HG03103 (cell line): ENCODE data around the gene KIRREL3.

Experiments used
- ATAC-seq: cut with Tn5 transposase; IDR thresholded peaks from one replicate; pipeline ENCODE4 v1.9.1; 2021; ENCODE audit warnings: low read depth; ENCODE audit not compliant: unreplicated experiment

KIRREL3 gene

DNA sequence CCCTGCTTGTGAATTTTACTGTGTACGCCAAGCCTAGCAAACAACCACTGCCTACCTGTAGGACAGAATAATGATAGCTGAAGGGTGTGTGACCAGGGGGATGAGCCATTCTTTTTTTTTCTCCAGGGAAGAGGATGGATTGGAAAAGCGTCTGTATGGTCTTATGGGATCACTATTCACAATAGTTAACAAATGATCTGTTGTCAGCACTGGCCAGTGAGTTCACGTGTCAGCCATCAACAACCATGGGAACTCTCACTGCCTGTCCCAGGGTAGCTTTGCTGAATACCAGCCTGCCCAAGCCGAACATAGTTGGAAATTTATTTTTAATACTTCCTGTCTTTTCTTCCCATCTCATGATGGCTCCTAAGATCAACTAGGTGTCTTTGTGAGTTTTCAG is 474.9 kb downstream of the KIRREL3 start:
- ATAC-seq: no peak

DNA sequence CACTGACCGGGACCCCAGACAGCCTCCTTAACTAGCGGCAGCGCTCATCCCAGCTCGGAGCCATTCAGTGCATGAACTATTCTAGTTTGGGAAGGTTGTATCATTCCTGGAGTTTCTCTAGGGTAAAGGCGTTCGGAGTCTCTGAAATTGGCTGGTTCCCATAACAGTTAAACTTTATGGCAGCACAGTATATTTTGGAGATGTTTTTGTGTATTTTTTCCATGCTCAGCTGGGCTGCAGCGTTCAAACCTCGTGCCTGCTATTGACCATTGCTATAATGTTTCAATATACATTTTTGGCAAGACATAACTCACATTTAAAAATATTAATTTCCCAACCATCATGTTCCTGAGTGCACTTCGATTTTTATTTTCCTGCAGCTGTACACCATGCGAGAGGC is 475.4 kb downstream of the KIRREL3 start:
- no peak for ATAC-seq

DNA sequence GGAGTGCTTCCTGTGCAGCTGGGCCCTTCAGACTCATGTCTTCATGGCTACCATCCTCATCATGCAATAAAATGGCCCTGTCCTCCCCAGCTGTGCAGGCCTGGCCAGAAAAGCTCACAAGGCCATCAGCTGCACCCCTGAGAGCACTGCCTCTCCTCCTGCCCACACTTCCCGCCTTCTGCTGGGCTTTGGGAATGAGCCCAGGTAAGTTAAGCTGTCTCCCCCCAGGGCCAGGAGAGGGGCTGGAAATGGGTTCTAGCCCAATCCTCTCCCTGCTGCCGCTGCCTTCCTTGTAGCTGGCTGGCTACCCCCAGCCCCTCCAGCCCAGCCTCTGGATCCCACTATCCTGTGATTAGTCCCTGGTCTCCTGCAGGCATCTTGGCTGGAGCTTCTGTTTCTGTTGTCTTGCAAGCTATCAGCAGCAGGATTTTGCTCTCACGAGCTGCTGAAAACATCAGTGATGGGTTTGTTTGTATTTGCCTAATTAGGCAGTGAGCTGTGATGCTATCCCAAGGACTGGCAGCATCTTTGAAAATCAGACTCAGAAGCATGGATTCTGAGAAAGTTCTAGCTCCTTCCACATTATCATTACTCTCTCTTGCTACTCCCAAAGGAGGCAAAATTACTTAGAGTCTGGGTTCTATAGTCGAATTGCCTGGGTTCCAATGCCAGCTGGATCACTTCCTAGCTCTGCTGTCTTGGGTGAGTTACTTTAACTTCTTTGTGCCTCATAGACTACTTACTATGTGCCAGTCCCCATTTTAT is 476.9 kb downstream of the KIRREL3 start:
- ATAC-seq: no peak

GRCh38 chr11:126522606-126523005 is 478.0 kb downstream of the KIRREL3 start:
- no peak for ATAC-seq

GRCh38 chr11:126522152-126522551 is 478.4 kb downstream of the KIRREL3 start:
- no peak for ATAC-seq

DNA sequence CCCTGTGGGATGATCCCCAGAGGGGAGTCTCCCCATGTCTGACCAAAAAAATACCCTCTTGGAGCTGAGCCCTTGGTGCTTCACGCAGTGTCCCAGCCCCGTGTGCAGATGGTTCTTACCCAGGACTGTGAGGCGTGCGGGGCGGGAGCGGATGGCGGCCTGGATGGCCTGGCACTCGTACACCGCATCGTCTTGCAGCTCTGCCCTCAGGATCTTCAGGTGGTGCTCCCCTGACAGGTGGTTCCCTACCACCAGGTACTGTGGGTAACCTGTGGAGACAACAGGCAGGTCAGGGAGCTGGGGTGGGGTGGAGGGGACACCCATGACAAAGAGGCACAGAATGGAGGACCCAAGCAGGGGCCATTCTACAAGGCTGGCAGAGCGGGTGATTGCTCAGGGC is 479.4 kb downstream of the KIRREL3 start:
- no peak for ATAC-seq

DNA sequence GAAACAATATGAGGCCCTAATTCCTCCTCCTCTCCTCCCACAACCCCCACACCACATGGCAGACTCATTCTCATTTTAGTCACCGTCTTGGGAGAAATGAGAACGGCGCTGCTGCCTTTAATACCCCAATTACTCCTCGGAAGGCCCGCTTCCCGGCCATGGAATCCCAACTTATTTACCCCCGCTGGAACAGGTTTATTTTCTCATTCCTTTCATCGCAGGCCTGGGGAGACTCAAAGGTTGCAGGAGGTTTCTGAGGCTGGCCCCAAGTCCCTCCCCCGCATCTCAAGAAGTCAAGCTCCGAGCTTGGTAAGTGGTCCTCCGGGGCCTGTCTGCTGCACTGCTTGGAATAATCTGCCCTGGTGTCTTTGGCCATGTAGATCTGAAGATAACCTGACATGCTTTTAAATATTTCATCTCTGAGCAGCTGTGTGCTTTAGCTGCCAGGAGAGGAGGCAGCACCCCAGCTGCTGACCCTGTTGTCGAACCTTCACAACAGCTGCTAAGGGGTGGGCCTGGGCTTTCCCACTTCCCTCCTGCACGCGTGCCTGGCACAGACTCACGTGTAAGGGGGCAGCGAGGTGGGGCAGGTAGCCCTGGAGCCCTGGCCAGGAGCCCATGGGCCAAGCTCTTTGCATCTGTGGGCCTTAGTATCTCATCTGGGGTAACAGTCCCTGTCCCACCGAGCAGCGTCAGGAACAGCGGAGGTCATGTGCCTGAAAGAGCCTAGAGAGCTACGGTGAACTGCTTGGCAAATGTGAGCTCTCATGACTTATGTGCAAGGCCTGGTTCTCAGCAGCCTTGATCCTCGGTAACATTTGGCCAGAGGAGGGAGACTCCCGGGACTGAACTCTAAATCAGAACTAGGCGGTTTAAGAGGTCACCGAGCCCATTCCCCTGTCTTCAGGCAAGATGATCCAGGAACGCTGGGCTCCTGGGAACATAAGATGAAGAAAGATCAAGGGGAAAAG is 480.5 kb downstream of the KIRREL3 start:
- no peak for ATAC-seq

DNA sequence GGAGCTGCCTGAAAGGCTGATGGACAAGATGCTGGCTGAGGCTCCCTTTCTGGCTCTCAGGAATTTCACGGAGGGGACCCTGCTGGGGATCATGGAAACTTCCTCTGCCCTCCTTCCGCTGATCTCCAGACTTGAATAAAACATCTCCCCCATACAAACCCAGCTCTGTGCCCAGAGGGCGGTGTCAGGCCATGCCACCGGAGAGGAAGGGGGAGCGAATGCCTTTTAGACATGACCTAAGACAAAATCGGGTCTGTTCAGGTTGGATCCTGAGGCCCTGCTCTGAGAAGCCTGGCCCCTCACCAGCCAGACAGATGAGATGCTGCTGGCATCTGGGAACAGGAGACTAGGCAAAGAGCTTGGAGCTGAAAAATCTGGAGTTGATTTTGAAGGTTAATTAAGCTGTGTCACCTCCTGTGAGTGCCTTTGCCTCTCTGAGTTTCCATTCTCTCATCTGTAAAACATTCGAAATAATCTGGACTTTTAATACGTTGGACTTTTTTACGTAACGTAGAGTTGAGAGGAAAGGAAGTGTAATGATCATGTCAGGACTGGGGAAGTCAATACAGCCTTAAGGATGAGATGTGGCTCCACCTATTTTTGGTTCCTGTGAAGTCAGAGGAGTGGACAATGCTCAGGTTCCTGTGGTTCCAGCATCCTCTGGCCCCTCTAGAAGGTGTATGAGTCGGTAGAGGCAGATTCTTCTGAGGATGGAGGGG is 481.4 kb downstream of the KIRREL3 start:
- no peak for ATAC-seq

DNA sequence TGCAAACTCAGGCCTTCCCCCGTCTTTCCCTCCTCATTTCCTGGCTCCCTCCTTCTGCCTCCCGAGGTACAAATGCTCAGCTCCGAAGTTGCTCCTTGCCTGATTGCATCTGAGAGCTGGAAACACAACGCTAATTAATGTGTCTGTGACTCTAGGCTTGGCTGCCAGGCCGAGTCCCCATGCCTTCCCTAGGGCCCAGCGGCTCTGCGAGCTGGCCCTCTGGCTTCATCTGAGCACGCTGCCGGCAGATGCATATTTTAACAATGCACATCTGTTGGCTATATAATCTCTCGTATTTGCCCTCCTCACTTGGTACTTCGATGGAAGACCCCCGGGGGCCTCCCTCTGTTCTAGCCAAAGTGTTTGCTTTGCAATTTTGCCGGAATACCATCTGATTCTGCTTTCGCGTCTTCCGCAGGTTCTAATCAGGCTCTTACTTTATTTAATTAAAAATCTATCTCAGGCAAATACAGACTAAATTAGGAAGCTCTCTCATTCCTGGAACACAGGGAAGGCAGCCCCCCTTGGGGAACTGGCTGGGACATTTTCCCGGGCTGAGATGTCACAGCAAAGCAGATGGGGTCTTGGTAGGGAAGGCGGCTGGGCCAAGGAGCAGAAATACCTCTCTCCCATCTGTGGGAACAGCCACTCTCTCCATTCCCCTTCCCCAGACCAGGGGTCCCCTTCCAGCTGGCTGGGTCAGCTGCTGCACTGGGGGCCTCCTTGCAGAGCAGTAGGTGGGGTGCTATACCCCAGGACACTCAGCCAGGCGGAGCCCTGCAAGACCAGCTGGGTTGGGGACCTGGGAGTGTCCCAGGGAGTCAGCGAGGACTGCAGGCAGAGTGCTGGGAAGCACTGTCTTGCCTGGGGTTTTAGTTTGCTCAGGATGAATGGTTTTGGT is 482.2 kb downstream of the KIRREL3 start:
- no peak for ATAC-seq

GRCh38 chr11:126515501-126515900 is 485.1 kb downstream of the KIRREL3 start:
- ATAC-seq: no peak

GRCh38 chr11:126514061-126514693 is 486.4 kb downstream of the KIRREL3 start:
- ATAC-seq: no peak

DNA sequence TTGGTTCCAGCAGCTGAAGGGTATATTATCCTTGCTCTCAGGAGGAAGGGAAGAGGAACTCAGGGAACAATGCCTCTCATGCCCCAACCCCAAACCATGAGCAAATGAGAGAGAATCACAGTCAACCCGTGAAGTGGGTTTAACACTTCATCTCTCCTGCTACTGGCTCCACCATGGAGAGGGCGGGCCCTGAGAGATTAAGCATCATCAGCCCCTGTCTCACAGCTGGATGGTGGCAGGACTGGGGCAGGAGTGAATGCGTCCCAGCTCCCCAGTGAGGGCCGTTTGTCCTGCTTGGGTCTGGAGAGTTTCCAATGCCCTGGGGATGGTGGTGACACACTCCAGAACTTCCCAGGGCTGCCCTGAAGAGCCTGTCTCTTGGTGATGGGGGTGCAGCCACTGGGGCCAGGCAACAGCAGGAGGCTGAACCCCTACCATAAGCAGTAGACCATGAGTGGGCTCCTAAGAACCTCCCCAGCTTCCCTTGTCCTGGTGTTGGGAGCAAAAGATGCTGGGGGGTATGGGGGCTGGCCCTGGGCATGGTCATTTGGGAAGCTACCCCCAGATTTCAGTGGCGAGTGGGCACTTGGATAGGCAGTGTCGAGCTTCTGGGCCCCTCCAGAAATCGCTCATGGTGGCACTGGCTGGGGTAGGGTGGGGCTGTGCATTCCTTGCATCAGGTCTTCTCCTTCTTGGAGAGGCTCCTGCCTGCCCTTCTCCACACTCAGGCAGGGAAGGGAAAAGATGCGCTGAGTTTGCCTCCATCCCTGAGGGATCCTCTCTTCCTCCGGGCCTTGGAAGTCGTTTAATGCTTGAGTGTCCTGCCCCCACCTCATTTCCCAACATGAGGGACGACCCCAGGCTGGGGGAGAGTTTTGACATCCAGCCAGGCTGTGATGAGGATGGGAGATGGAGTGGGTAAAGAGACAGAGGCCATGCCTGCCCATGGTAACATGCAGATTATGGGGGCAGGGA is 487.5 kb downstream of the KIRREL3 start:
- ATAC-seq: no peak

GRCh38 chr11:126512251-126512650 is 488.3 kb downstream of the KIRREL3 start:
- no peak for ATAC-seq

DNA sequence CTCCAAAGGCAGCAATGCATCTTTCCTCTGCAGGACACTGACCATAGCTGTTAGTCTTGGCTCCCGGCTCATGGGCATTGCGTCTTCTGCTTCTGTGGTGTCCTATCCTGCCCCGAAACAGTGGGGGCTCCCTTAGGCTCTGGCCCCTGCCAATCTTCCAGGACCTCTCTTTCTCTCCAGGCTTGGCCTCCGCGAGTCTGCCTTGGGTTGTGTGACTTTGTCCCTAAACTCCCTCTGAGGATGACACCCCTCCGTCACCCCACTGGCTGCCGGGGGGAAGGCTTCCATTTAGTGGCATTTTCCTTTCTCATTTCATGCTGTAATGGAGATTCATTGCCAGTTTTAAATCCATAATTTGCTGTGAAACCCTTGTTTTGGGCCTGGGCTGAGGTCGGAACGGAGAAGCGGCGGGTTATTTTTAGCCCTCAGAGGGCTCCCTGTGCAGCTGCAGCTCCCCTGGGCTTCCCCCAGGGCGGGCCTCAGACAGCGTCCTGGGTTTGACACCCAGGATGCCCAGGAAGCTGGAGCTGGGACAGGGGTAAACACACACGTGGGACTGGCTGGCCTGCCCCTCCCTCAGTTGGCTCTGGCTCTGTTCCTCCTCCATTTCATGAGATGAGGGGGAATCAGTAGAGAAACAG is 489.0 kb downstream of the KIRREL3 start:
- ATAC-seq: no peak

DNA sequence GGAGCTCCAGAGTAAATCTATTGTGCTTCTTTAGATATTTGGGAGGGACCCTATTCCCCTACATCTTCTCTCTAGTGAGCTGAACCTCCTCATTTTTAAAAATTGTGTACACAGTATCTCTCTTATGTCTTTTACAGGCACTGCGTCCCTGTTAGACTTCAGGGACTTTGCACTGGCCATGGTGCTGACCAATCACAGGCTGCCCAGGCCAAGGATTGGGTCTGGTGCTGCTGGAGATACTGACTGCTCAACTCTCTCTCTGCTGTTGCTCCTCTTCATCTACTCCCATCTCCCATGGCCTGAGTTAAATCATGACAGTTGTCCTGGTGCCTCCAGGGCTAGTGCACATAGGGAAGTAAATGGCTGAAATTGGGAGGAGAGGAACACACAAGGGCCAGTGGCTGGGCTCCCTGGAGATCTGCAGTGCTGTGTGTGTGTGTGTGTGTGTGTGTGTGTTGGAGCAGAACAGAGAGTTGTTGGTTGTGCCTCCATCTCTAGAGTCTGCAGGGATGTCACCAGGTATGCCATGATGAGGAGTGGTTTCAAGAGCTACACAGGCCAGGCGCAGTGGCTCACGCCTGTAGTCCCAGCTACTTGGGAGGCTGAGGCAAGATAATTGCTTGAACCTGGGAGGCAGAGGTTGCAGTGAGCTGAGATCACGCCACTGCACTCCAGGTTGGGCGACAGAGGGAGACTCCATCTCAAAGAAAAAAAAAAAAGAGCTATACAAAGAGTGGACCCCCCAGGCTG is 489.8 kb downstream of the KIRREL3 start:
- no peak for ATAC-seq

- ATAC-seq: no peak
Measured at GRCh38 chr11:126507646-126508045, 492.9 kb downstream of the KIRREL3 start.

DNA sequence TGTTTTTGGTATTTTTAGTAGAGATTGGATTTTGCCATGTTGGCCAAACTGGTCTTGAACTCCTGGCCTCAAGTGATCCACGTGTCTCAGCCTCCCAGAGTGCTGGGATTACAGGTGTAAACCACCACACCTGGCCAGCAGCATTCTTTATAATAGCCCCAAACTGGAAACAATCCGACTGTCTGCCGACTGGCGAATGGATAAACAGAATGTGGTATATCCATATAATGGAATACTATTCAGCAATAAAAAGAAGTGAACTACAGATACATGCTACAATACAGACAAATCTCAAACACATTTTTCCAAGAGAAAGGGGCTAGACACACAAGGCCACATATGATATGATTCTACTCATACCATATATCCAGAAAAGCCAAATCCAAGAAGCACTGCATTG is 493.8 kb downstream of the KIRREL3 start:
- ATAC-seq: no peak
